ENCODE results near the gene CIRBP. TPM values are rescaled to one million over a fixed set of nuclear protein-coding genes. Genes with fewer than 3 reads are reported as not detected.

CIRBP gene
- total and polyA plus RNA-seq, 2 of the 13 experiments (the other 11 are each of a cell fraction or from before 2014, with no cell fraction given) = 133 to 140 TPM

DNA sequence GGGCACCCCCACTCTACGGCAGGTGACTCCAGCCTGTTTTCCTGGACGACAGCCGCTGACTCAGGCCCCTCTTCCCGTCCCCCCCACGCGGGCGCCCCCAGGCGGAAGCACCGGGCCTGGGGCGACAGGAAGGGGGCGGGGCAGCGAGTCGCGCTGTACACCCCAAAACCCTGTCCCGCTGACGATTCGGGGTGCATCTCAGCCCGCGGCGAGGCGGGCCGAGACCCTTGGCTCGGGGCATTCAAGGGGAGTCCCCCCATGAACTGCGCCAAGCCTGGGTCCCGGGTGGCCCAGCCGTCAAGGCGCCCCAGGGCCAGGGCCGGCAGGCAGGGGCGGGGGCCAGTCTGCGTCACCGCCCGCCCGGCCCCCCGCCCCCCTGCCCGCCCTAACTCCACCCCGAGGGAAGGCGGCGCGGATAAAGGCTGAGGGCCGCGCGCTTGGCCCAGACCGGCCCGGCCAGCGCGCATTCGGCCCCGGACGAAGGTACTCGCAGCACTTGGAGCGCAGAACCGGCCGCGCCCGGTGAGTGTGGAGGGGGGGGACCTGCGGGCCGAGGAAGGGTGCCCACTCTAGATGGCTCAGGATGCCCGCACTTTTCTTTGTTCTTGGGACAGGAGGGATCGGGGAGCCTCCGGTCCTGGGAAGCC is 20.9 kb upstream of the CIRBP start, which contains the start of gene MIDN (continued):
- TF ChIP-seq, protein P1, sequence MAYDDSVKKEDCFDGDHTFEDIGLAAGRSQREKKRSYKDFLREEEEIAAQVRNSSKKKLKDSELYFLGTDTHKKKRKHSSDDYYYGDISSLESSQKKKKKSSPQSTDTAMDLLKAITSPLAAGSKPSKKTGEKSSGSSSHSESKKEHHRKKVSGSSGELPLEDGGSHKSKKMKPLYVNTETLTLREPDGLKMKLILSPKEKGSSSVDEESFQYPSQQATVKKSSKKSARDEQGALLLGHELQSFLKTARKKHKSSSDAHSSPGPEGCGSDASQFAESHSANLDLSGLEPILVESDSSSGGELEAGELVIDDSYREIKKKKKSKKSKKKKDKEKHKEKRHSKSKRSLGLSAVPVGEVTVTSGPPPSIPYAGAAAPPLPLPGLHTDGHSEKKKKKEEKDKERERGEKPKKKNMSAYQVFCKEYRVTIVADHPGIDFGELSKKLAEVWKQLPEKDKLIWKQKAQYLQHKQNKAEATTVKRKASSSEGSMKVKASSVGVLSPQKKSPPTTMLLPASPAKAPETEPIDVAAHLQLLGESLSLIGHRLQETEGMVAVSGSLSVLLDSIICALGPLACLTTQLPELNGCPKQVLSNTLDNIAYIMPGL (CRISPR knock-in tag; IDR thresholded peaks at IDR 0.05; ENCODE audit: borderline replicate concordance in 1 of 2, low read depth in 1 of 2) = peak in 1 of 2 experiments; percentile 78; a peak in 3 of 4 replicates
- TF ChIP-seq BCLAF1 (IDR thresholded peaks at IDR 0.05) (no peak), ZNF816 (CRISPR knock-in tag; IDR thresholded peaks at IDR 0.05; ENCODE audit: borderline replicate concordance) (no peak; the same call in 1 of the 2 replicates), HOXA5 (CRISPR knock-in tag; IDR thresholded peaks at IDR 0.05) (peak; percentile 73; the same call in 1 of the 2 replicates), ZNF777 (CRISPR knock-in tag; IDR thresholded peaks at IDR 0.05) (peak; percentile 90), ZNF20 (CRISPR knock-in tag; IDR thresholded peaks at IDR 0.05) (0 out of 2 replicates have a peak, but pooled peaks have one; percentile 67), ZNF446 (CRISPR knock-in tag; IDR thresholded peaks at IDR 0.05) (0 out of 2 replicates have a peak, but pooled peaks have one; percentile 41), MYC (CRISPR knock-in tag; IDR thresholded peaks at IDR 0.05; ENCODE audit: borderline replicate concordance) (peak; percentile 40; the same call in 1 of the 2 replicates), ZNF782 (CRISPR knock-in tag; IDR thresholded peaks at IDR 0.05; ENCODE audit: borderline replicate concordance) (no peak), ZNF557 (CRISPR knock-in tag; IDR thresholded peaks at IDR 0.05) (no peak), ZBTB38 (CRISPR knock-in tag; IDR thresholded peaks at IDR 0.05) (no peak; the same call in 1 of the 2 replicates), E2F2 (CRISPR knock-in tag; IDR thresholded peaks at IDR 0.05; ENCODE audit: borderline replicate concordance) (no peak), ARNT2 (CRISPR knock-in tag; IDR thresholded peaks at IDR 0.05; ENCODE audit: low read depth) (no peak), ETV6 (CRISPR knock-in tag; conservative IDR thresholded peaks at IDR 0.05) (0 out of 2 replicates have a peak, but pooled peaks have one; percentile 58), HCFC1 (IDR thresholded peaks at IDR 0.05; ENCODE audit: low read depth, low read length) (no peak), REPIN1 (CRISPR knock-in tag; IDR thresholded peaks at IDR 0.05; ENCODE audit: borderline replicate concordance, low read depth) (no peak; the same call in 1 of the 2 replicates), DNMT1 (CRISPR knock-in tag; IDR thresholded peaks at IDR 0.05) (no peak), ZNF280D (CRISPR knock-in tag; IDR thresholded peaks at IDR 0.05) (0 out of 2 replicates have a peak, but pooled peaks have one; percentile 8)
- TF ChIP-seq, protein P2, sequence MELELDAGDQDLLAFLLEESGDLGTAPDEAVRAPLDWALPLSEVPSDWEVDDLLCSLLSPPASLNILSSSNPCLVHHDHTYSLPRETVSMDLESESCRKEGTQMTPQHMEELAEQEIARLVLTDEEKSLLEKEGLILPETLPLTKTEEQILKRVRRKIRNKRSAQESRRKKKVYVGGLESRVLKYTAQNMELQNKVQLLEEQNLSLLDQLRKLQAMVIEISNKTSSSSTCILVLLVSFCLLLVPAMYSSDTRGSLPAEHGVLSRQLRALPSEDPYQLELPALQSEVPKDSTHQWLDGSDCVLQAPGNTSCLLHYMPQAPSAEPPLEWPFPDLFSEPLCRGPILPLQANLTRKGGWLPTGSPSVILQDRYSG (CRISPR knock-in tag; IDR thresholded peaks at IDR 0.05) = no peak

Data from HepG2 (cell line).